ENCODE measurements around the gene FASTK.
"Not testable (repeated sequence)": the region's sequence is repeated elsewhere in the genome, so short reads cannot be mapped to it uniquely, and the experiment has no call there.

Gene FASTK

DNA sequence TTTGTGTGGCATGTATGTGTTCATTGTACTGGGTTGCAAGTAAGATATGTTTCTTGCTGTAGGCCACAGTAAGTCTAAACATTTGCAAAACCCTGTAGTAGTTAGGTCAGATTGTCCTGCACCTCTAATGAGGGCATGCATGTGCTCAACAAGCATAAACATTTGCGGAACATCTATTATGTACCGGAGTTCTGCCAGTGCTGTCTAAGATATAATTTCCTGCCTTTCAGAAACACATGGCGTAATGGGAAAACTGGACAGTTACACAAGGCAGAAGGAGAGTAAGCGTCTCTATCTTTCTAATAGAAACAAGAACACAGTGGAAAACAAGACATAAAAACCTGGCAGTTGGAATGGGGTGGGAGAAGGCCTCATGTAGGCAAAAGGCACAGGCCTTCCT is 49.6 kb downstream of the FASTK start:
- DNase-seq (ENCODE audit: low spot score): no peak
- TF ChIP-seq, protein P1, sequence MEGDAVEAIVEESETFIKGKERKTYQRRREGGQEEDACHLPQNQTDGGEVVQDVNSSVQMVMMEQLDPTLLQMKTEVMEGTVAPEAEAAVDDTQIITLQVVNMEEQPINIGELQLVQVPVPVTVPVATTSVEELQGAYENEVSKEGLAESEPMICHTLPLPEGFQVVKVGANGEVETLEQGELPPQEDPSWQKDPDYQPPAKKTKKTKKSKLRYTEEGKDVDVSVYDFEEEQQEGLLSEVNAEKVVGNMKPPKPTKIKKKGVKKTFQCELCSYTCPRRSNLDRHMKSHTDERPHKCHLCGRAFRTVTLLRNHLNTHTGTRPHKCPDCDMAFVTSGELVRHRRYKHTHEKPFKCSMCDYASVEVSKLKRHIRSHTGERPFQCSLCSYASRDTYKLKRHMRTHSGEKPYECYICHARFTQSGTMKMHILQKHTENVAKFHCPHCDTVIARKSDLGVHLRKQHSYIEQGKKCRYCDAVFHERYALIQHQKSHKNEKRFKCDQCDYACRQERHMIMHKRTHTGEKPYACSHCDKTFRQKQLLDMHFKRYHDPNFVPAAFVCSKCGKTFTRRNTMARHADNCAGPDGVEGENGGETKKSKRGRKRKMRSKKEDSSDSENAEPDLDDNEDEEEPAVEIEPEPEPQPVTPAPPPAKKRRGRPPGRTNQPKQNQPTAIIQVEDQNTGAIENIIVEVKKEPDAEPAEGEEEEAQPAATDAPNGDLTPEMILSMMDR (IDR thresholded peaks at IDR 0.05; ENCODE audit: extremely low read depth, missing control alignments): no peak

GRCh38 chr7:151028948-151029501 is 51.6 kb downstream of the FASTK start:
- no peak for DNase-seq (ENCODE audit: low spot score)
- TF ChIP-seq, protein P1 (IDR thresholded peaks at IDR 0.05; ENCODE audit: extremely low read depth, missing control alignments): no peak

DNA sequence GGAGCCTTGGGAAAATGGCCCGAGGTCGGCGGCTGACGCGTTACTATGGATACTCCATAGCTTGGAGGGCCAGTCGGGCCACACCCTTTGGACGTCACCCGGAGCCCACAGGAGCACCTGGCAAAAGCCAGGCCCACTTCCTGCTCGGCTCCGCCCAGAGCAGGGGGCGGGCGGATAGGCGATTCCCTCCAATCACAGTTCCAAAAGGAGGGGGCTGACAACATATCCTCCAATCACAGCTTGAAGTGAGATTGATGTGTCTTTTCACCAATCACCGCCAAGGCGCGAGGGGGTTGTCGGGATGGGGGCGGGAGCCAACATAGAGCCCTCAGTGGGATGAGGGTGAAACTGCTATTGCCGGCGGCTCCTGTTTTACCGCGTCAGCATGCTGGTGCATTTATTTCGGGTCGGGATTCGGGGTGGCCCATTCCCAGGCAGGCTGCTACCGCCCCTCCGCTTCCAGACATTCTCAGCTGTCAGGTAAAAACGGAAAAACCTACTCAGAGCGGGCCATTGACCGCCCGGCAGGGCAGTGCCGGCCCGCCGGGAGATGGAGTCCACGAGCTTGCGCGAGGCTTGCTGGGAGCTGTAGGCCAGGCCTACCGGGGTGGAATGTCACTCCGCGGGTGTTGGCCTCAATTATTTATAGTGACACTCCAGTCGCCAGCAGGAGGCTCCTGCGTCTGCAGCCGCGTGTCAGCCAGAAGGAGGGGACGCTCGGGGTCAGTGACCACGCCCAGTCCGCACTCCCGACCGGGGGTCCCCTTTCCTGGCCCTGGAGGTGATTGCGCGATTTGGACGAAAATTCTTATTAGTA is 52.3 kb downstream of the FASTK start, which contains the start of gene ABCB8:
Gene ABCB8 (plus strand): TSS at position 320 of the 817 bp plus-strand sequence. CDS start 66 bp downstream, at position 386.
- TF ChIP-seq, protein P1 (IDR thresholded peaks at IDR 0.05; ENCODE audit: extremely low read depth, missing control alignments): peak; percentile 9

DNA sequence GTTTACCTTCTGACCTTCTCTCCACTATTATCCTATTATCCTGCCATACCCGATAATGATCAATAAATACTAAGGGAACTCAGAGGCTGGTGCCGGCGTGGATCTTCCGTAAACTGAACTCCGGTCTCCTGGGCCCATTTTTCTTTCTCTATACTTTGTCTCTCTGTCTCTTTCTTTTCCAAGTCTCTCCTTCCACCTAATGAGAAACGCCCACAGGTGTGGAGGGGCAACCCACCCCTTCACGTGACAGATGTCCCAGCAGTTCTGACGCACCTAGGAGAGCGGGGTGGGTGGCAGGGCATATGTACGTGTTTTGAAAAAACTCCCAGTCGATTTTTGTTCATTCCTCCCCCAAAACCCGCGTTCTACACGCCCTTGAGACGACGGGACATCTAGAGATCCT is 52.9 kb downstream of the FASTK start:
- DNase-seq (ENCODE audit: low spot score): not testable (repeated sequence)

More for the DNA sequence above, 52.3 kb downstream of the FASTK start, which contains the start of gene ABCB8:
- peak; percentile 99 for DNase-seq (ENCODE audit: low spot score)

DNA sequence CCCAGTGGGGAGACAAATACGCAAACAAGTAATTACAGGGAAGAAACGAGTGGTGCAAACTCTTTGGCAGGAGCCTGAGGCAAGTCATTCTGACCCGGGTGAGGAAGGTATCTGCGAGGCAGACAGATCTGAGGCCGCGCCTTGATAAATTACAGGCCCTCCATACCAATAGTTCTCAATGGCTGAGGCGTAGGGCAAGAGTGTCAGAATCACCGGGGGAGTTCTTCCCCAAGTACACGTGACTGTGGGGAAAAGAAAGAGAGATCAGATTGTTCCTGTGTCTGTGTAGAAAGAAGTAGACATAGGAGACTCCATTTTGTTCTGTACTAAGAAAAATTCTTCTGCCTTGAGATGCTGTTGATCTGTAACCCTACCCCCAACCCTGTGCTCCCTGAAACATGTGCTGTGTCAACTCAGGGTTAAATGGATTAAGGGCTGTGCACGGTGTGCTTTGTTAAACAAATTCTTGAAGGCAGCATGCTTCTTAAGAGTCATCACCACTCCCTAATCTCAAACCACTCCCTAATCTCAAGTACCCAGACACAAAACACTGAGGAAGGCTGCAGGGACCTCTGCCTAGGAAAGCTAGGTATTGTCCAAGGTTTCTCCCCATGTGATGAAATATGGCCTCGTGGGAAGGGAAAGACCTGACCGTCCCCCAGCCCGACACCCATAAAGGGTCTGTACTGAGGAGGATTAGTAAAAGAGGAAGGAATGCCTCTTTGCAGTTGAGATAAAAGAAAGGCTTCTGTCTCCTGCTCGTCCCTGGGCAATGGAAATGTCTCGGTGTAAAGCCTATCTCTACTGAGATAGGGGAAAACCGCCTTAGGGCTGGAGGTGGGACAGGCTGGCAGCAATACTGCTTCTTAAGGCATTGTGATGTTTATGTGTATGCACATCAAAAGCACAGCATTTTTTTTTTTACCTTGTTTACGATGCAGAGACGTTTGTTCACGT is 53.6 kb downstream of the FASTK start:
- not testable (repeated sequence) for DNase-seq (ENCODE audit: low spot score)

Measured in GM20000 (cell line).